Omental fat pad (tissue), 4 donors: ENCODE data around the gene RRP1B. TPM values are rescaled to one million over a fixed set of nuclear protein-coding genes. Genes with fewer than 3 reads are reported as not detected.
A peak's percentile ranks its signal among the peaks of the same experiment; 100 is the strongest.

ENCODE experiments used
- ATAC-seq: fragments of 150-250 bp; one replicate; pipeline ENCODE4 v1.9.1; 2016; ENCODE audit warnings: mild to moderate bottlenecking, moderate library complexity; ENCODE audit not compliant: low FRiP score
- DNase-seq: peaks from one replicate; pipeline ENCODE4 v3.0.0-alpha.2; 2019; ENCODE audit warnings: low spot score
- total RNA-seq, 4 donors: library from RNA; depleted of rRNA; stranded (reverse); fragments of >200 nt; gene quantifications; one replicate each; pipeline ENCODE4 v1.1.0, GENCODE V29; 2016
- TF ChIP-seq, protein P1 (sequence below), 3 donors: fragments of 450-650 bp; IDR thresholded peaks; one replicate each; pipeline ENCODE4 v1.5.1; 2016 to 2017; ENCODE audit warnings: antibody characterized with exemption in 3 of 3, mild to moderate bottlenecking in 3 of 3, moderate library complexity in 2 of 3

Gene RRP1B
- total RNA-seq, 4 donors from 2014 or later: 19.4 to 47.4 (median 22.0) TPM

- DNase-seq (no peak), ATAC-seq (no peak)
- TF ChIP-seq, protein P1, sequence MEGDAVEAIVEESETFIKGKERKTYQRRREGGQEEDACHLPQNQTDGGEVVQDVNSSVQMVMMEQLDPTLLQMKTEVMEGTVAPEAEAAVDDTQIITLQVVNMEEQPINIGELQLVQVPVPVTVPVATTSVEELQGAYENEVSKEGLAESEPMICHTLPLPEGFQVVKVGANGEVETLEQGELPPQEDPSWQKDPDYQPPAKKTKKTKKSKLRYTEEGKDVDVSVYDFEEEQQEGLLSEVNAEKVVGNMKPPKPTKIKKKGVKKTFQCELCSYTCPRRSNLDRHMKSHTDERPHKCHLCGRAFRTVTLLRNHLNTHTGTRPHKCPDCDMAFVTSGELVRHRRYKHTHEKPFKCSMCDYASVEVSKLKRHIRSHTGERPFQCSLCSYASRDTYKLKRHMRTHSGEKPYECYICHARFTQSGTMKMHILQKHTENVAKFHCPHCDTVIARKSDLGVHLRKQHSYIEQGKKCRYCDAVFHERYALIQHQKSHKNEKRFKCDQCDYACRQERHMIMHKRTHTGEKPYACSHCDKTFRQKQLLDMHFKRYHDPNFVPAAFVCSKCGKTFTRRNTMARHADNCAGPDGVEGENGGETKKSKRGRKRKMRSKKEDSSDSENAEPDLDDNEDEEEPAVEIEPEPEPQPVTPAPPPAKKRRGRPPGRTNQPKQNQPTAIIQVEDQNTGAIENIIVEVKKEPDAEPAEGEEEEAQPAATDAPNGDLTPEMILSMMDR (IDR thresholded peaks at IDR 0.05): no peak
These were observed 40.7 kb downstream of the RRP1B start for GRCh38 chr21:43699933-43700599.

GRCh38 chr21:43701936-43702784 is 42.8 kb downstream of the RRP1B start:
- TF ChIP-seq, protein P1 (IDR thresholded peaks at IDR 0.05): no peak
- DNase-seq: no peak
- peak; percentile 22 for ATAC-seq

DNA sequence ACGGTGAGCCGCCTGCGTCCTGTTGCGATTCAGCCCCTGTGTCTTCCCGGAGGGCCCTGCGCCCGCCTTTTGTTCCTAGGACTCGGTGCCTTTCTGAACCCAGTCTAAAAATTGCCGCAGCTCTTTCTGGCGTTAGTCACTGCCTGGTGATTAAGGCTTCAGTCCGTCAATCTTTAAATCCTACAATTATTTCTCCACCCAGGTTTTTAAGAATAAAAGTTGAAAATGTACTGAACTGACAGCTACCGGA is 43.4 kb downstream of the RRP1B start:
- no peak for DNase-seq
- ATAC-seq: no peak
- TF ChIP-seq, protein P1 (IDR thresholded peaks at IDR 0.05): no peak

- no peak for ATAC-seq
- TF ChIP-seq, protein P1 (IDR thresholded peaks at IDR 0.05): no peak
These were observed 43.9 kb downstream of the RRP1B start for GRCh38 chr21:43703035-43703880.

GRCh38 chr21:43707462-43707861 is 48.1 kb downstream of the RRP1B start:
- no peak for DNase-seq
- no peak for ATAC-seq
- TF ChIP-seq, protein P1 (IDR thresholded peaks at IDR 0.05): no peak

More at GRCh38 chr21:43703035-43703880, 43.9 kb downstream of the RRP1B start:
- DNase-seq: no peak

DNA sequence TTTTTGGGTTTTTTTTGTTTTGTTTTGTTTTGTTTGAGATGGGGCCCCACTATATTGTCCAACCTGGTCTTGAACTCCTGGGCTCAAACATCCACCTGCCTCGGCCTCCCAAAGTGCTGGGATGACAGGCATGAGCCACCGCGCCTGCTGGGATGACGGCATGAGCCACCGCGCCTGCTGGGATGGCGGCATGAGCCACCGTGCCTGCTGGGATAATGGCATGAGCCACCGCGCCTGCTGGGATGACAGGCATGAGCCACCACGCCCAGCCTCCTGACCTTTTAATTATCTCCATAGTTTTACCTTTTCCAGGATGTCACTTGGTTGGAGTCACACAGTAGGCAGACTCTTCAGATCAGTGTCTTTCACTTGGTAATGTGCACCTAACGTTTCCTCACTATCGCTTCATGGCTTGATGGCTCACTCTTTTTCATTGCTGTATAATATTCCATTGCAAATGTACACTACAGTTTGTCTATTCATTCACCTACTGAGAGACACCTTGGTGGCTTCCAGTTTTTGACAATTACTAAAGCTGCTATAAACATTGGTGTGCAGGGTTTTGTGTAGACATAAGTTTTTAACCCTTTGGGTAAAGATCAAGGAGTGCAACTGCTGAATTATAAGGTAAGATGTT is 49.5 kb downstream of the RRP1B start:
- ATAC-seq (no peak), DNase-seq (no peak)
- TF ChIP-seq, protein P1 (IDR thresholded peaks at IDR 0.05): no peak
